Neuronal stem cell (in vitro differentiated cells): ENCODE data around the gene OLFM1.
A peak's percentile ranks its signal among the peaks of the same experiment; 100 is the strongest.

Experiments
- DNase-seq: peaks from one replicate; pipeline ENCODE4 v3.0.0-alpha.2; 2013; ENCODE audit warnings: low spot score
- H2AFZ ChIP-seq: one replicate; pipeline ENCODE4 v1.6.1; 2013; ENCODE audit warnings: mild to moderate bottlenecking, low read length, inconsistent platforms
- H2AK5ac ChIP-seq: 2 replicates; pipeline ENCODE4 v1.6.1; 2013; ENCODE audit warnings: low read depth, mild to moderate bottlenecking, inconsistent platforms, low read length, moderate library complexity, mixed read lengths
- H2BK120ac ChIP-seq: 2 replicates; pipeline ENCODE4 v1.6.1; 2013; ENCODE audit warnings: low read depth, mild to moderate bottlenecking, inconsistent platforms, low read length, moderate library complexity, mixed read lengths
- H2BK12ac ChIP-seq: one replicate; pipeline ENCODE4 v1.6.1; 2013; ENCODE audit warnings: low read length, inconsistent platforms
- H2BK15ac ChIP-seq: 2 replicates; pipeline ENCODE4 v1.6.1; 2013; ENCODE audit warnings: mild to moderate bottlenecking, low read length, inconsistent platforms, mixed read lengths
- H2BK5ac ChIP-seq: one replicate; pipeline ENCODE4 v1.6.1; 2013; ENCODE audit warnings: inconsistent platforms, mild to moderate bottlenecking, low read length, moderate library complexity
- H3K14ac ChIP-seq: one replicate; pipeline ENCODE4 v1.6.1; 2013; ENCODE audit warnings: low read length, inconsistent platforms
- H3K18ac ChIP-seq: 2 replicates; pipeline ENCODE4 v1.6.1; 2013; ENCODE audit warnings: low read length, inconsistent platforms
- H3K23ac ChIP-seq: 2 replicates; pipeline ENCODE4 v1.6.1; 2013; ENCODE audit warnings: low read depth, mild to moderate bottlenecking, mixed read lengths, low read length, inconsistent platforms; ENCODE audit not compliant: poor library complexity
- H3K27ac ChIP-seq: replicated peaks from 3 replicates; pipeline ENCODE4 v1.5.1; 2013; ENCODE audit warnings: low read length, inconsistent platforms
- H3K27me3 ChIP-seq, 3 experiments: 2 replicates each; pipeline ENCODE4 v1.6.1; 2013; ENCODE audit warnings: low read length in 3 of 3, mild to moderate bottlenecking in 2 of 3, inconsistent platforms in 1 of 3, low read depth in 1 of 3, mixed read lengths in 1 of 3, moderate library complexity in 1 of 3; ENCODE audit not compliant: control insufficient read depth in 3 of 3, insufficient read depth in 3 of 3
- H3K36me3 ChIP-seq, 2 donors: replicated peaks in 1 of 2; 2 replicates each; pipeline ENCODE4 v1.6.1; 2013; ENCODE audit warnings: low read length in 2 of 2; ENCODE audit not compliant: control insufficient read depth in 2 of 2, insufficient read depth in 2 of 2
- H3K4ac ChIP-seq: 2 replicates; pipeline ENCODE4 v1.6.1; 2013; ENCODE audit warnings: inconsistent platforms, mild to moderate bottlenecking, low read length, moderate library complexity
- H3K4me1 ChIP-seq, 2 donors: 1 replicate in 1 of 2; 2 replicates in 1 of 2; pipeline ENCODE4 v1.6.1; 2013; ENCODE audit warnings: low read length in 2 of 2, low read depth in 1 of 2; ENCODE audit not compliant: control insufficient read depth in 2 of 2, insufficient read depth in 1 of 2
- H3K4me2 ChIP-seq: one replicate; pipeline ENCODE4 v1.6.1; 2013; ENCODE audit warnings: mild to moderate bottlenecking, low read length, inconsistent platforms; ENCODE audit not compliant: insufficient read depth, poor library complexity, severe bottlenecking
- H3K4me3 ChIP-seq, 2 donors: 2 replicates each; pipeline ENCODE4 v1.5.1; 2013; ENCODE audit warnings: low read length in 2 of 2, mild to moderate bottlenecking in 2 of 2, inconsistent platforms in 1 of 2, moderate library complexity in 1 of 2
- H3K79me1 ChIP-seq: one replicate; pipeline ENCODE4 v1.6.1; 2013; ENCODE audit warnings: low read depth, mild to moderate bottlenecking, inconsistent platforms, low read length, moderate library complexity
- H3K9ac ChIP-seq: one replicate; pipeline ENCODE4 v1.6.1; 2013; ENCODE audit warnings: mild to moderate bottlenecking, low read depth, low read length, inconsistent platforms; ENCODE audit not compliant: poor library complexity
- H3K9me3 ChIP-seq, 2 donors: replicated peaks in 1 of 2; 2 replicates each; pipeline versions ENCODE3 to v1.6.1; 2013; ENCODE audit warnings: low read length in 2 of 2, mild to moderate bottlenecking in 2 of 2, inconsistent platforms in 1 of 2, low read depth in 1 of 2, mixed read lengths in 1 of 2, moderate library complexity in 1 of 2; ENCODE audit not compliant: control insufficient read depth in 2 of 2, insufficient read depth in 1 of 2
- H4K8ac ChIP-seq: one replicate; pipeline ENCODE4 v1.6.1; 2013; ENCODE audit warnings: low read depth, mild to moderate bottlenecking, inconsistent platforms, low read length, moderate library complexity
- H4K91ac ChIP-seq: one replicate; pipeline ENCODE4 v1.6.1; 2013; ENCODE audit warnings: low read length, low read depth, mild to moderate bottlenecking, inconsistent platforms; ENCODE audit not compliant: poor library complexity
- WGBS, 2 donors: extraction: QIAGEN DNeasy Blood & Tissue Kit; methylation state at CpG; one replicate each; pipeline ENCODE4 v1.1.7; 2013; ENCODE audit warnings: missing lambda C conversion rate in 2 of 2, mixed read lengths in 1 of 2; ENCODE audit not compliant: insufficient read length in 2 of 2, insufficient replicate concordance in 1 of 2; ENCODE audit errors: extremely low coverage in 2 of 2; 5-methylcytosine and 5-hydroxymethylcytosine counted together

Gene OLFM1

GRCh38 chr9:135139366-135139959, 52.0 kb downstream of the OLFM1 start:
- Histone ChIP-seq H2BK15ac (peak overlapping the region; percentile 26), H3K27me3 (no peaks in the 10 kb centered on the region), H4K8ac (no peak overlapping the region), H3K9me3 (peaks cover 0 to 20% of the 10 kb centered on the region in 2 donors), H4K91ac (no peak overlapping the region), H3K23ac (no peak overlapping the region), H2AFZ (no peak overlapping the region), H3K4me1 (peaks cover 10 to 21% of the 10 kb centered on the region in 2 donors), H3K9ac (peak overlapping the region; percentile 35), H2BK12ac (no peak overlapping the region), H3K36me3 (no peaks in the 10 kb centered on the region), H3K79me1 (no peaks in the 10 kb centered on the region), H3K4me3 (no peak overlapping the region), H3K14ac (peak overlapping the region; percentile 32), H3K4ac (no peak overlapping the region), H3K18ac (peak overlapping the region; percentile 57), H2AK5ac (no peak overlapping the region), H2BK120ac (no peak overlapping the region), H3K4me2 (no peak overlapping the region), H3K27ac (no peak overlapping the region), H2BK5ac (no peak overlapping the region)
- DNase-seq, result no peak
- WGBS, 2 donors, result no CpG with 5 or more reads among the region's 2 CpGs

GRCh38 chr9:135141183-135141774, 53.8 kb downstream of the OLFM1 start:
- no peak overlapping the region for H3K23ac ChIP-seq
- H3K27ac ChIP-seq, result no peak overlapping the region
- H2BK15ac ChIP-seq, result no peak overlapping the region

GRCh38 chr9:135144581-135145170, 57.2 kb downstream of the OLFM1 start:
- Histone ChIP-seq H2BK5ac (peak overlapping the region; percentile 7), H3K18ac (peak overlapping the region; percentile 46), H2BK120ac (no peak overlapping the region), H4K8ac (no peak overlapping the region), H2AK5ac (peak overlapping the region; percentile 71), H3K4me1 (peaks cover 0 to 6% of the 10 kb centered on the region in 2 donors), H3K27me3 (peaks cover 0 to 15% (median 0%) of the 10 kb centered on the region in 3 experiments), H2BK15ac (peak overlapping the region; percentile 1), H3K9ac (no peak overlapping the region), H2AFZ (no peak overlapping the region), H3K9me3 (peaks cover 0 to 4% of the 10 kb centered on the region in 2 donors), H3K27ac (no peak overlapping the region), H3K14ac (no peak overlapping the region), H2BK12ac (no peak overlapping the region), H3K36me3 (no peaks in the 10 kb centered on the region), H4K91ac (no peak overlapping the region), H3K23ac (peak overlapping the region; percentile 21), H3K4ac (no peak overlapping the region), H3K4me2 (no peak overlapping the region), H3K4me3 (no peak overlapping the region), H3K79me1 (no peaks in the 10 kb centered on the region)
- DNase-seq, result no peak
- WGBS, 2 donors, result no CpG with 5 or more reads among the region's 16 CpGs

More at GRCh38 chr9:135141183-135141774, 53.8 kb downstream of the OLFM1 start:
- 100% methylated on average over 1 of the region's 2 CpGs for WGBS, 2 donors
- Histone ChIP-seq H3K18ac (no peak overlapping the region), H3K14ac (no peak overlapping the region), H4K8ac (no peak overlapping the region), H3K4me2 (no peak overlapping the region), H3K9me3 (peaks cover 0 to 20% of the 10 kb centered on the region in 2 donors), H2BK5ac (no peak overlapping the region), H3K4me1 (peaks cover 10 to 24% of the 10 kb centered on the region in 2 donors), H3K36me3 (no peaks in the 10 kb centered on the region), H3K79me1 (no peaks in the 10 kb centered on the region), H2AK5ac (no peak overlapping the region), H2BK120ac (no peak overlapping the region), H4K91ac (no peak overlapping the region), H3K4ac (no peak overlapping the region), H2BK12ac (no peak overlapping the region), H3K4me3 (no peak overlapping the region), H2AFZ (no peak overlapping the region), H3K27me3 (peaks cover 0 to 8% (median 0%) of the 10 kb centered on the region in 3 experiments), H3K9ac (no peak overlapping the region)
- no peak for DNase-seq

GRCh38 chr9:135145312-135145711, 57.8 kb downstream of the OLFM1 start:
- H2BK120ac ChIP-seq, result no peak overlapping the region
- peak overlapping the region; percentile 1 for H2BK15ac ChIP-seq
- no peak overlapping the region for H4K8ac ChIP-seq
- peak overlapping the region; percentile 6 for H3K18ac ChIP-seq
- H3K4me2 ChIP-seq, result no peak overlapping the region
- no peak overlapping the region for H3K14ac ChIP-seq
- H2AK5ac ChIP-seq, result peak overlapping the region; percentile 24
- H4K91ac ChIP-seq, result no peak overlapping the region
- H3K36me3 ChIP-seq, result no peaks in the 10 kb centered on the region
- H3K27ac ChIP-seq, result no peak overlapping the region
- H3K9me3 ChIP-seq, result peaks cover 0 to 4% of the 10 kb centered on the region in 2 donors
- no CpG with 5 or more reads among the region's 9 CpGs for WGBS, 2 donors
- H3K79me1 ChIP-seq, result no peaks in the 10 kb centered on the region
- no peak overlapping the region for H3K9ac ChIP-seq
- H3K4me1 ChIP-seq, result peaks cover 0 to 6% of the 10 kb centered on the region in 2 donors
- no peak overlapping the region for H2BK12ac ChIP-seq
- H3K23ac ChIP-seq, result no peak overlapping the region
- DNase-seq, result no peak
- no peak overlapping the region for H2AFZ ChIP-seq
- H3K4ac ChIP-seq, result no peak overlapping the region
- no peak overlapping the region for H3K4me3 ChIP-seq
- H3K27me3 ChIP-seq, result peaks cover 0 to 15% (median 0%) of the 10 kb centered on the region in 3 experiments
- peak overlapping the region; percentile 7 for H2BK5ac ChIP-seq
